Effector CD4-positive, alpha-beta T cell (primary cell): Measurements from ENCODE around the gene DAAM2.

Experiments
- DNase-seq: peaks from one replicate; pipeline ENCODE4 v3.0.0-alpha.2; 2020

DAAM2 gene

DNA sequence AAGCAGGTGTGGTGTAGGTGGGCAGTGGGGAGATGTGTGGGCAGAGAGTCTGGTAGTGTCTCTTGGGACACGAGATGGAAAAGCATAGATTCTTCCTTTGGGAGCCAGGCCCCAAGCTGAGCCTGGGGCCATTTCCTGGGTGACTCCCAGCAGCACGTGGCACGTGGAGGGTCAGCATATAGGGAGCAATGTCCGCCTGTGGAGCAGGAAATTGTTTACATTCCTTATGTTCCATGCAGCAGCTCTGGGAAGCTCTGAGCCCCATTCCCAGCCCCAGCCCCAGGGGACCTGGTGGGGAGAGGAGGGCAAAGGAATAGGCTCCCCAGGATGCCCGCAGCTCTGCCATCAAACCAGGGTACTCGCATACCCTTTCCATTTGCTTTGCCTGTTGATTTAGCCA lies 57.6 kb downstream of the DAAM2 start:
- no peak for DNase-seq

DNA sequence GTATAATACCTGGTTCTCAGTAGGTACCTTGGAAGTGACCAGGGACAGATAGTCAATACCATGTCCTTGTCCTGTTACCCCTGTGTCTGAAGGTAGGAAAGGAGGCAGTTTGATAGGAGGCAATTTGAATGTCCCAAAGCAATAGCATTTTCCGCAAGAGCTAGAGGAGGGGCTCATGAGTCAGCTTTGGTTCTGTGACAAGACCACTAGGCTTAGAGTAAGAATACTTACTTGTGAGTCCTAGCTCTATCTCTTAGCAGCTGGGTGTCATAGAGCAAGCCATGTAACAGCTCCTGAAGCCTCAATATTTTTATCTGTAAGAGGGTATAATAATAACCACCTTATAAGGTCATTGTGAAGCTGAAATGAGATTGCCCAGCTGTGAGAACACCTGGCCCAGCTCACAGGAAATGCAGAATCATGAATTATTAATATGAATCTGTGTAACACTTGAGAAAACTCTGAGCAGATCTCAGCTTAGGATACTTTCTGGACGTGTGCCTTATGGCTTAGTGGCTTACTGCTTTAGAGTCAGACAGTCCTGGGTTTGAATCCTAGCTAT lies 58.6 kb downstream of the DAAM2 start:
- no peak for DNase-seq

DNA sequence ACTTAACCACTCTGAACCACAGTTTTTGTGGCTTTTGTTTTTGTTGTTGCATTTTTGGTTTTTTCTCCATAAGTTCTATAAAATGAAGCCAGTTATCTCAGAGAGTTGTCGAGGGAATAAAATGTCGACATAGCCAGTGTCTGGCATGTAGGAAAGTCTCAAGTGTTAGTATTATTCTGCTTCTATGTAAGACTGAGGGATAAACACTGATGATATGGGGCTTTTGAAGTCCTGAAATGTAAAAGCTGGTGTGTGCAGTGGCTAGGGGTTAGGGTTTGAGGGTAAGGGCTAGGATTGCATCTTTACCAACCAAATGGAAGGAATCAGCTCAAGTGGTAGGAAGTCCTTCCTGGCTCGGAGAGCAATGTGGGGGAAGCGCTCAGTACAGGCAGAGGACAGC lies 59.2 kb downstream of the DAAM2 start:
- no peak for DNase-seq

DNA sequence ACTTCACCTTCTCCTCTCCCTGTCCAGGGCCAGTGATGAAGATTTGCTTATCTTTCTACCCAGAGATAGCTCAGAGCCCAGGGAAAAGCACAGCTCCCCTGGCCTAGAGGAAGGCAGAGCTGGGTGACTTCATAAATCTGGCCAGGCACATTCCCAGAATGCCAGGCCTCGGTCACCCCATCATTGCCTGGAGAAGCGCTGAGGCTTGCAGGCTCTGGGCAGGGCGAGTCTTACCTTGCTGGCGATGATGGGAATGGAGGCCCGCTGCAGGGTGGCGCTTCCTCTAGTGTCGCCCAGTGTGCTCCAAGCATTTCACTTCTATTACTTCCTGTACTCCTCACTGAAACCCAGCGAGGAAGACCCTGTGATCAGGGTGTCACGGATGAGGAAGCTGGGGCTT lies 60.1 kb downstream of the DAAM2 start:
- no peak for DNase-seq

DNA sequence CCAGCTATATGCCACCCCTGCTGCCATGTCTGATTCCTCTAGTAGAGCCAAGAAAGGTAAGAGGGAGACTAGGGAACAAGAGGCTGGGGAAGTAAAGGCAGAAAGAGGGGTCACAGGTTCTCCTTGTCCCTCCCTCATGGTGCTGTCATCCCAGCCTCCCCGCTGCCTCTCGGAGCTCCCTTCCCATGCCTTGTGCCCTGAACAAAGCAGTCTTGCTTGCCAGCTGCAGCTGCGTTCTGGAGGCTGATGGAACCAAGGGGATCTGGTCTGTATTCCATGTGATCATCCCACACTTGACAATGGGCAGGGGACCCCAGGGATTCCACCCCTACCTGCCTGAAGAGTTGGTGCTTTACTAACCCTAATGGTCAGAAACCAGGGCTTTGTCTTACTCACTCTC lies 61.4 kb downstream of the DAAM2 start:
- no peak for DNase-seq

DNA sequence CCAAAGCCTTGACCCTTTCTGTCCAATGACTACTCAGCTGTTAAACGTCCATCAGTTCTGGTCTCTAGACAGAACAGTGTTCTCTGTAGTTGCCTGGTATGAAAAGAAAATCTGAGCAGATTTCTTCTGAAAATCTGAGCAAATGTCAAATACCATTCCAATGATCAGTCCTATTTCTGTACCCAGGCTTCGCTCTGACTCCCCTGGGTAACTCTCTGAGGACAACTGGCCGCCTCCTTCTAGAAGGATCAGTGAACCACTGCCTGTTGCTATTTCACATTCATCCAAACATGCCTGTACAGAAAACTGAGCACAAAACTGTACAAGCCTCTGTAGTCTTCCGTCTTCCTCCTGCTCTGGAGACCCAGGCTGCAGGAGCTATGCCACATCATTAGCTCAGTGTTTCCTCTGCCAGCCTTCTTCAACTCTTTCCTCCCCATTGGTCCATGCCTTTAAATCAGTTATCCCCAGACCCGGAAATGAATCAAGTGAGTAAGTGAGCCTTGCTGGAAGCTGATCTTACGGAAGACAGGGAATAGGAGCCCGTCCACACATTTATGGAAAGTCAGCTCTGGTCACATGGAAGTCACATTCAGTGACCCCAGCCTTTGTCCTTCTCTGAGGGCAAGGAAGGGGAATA lies 63.3 kb downstream of the DAAM2 start:
- DNase-seq = no peak

DNA sequence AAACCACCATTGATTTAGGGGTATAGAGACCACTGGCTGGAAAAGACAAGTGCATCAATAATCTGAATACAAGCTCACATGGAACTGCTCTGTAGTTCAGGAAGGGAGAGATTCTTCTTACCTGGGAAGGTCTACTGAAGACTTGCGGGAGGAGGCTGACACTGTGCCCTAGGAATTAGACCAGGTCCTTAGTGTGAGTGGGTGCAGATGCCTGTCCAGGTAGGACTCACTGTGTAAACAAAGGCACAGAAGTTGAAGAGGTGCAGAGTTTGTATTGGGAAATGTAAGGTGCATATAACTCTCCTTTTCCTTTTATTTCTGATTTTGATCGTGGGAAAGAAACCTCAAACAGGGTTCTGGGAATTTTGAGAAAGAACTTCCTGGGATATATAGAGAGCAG lies 66.8 kb downstream of the DAAM2 start:
- no peak for DNase-seq

DNA sequence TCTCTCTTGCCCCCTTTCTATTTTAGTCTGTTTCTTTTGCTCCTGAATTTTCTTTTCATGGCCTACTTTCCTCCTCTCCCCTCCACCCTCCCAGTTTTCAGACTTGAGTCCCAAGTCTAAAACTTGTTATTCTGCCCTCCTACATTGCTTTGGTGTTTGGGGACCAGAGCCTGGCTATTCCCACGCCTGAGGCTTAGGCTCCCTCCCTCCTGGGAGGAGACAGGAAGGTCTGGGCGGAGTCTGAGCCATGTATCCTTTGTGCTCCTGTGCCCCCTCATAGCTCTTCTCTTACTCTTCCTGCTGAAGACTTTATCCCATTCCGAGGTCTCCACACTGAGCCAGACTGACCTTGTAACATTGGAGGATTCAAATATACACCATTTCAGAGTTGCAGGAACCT lies 69.5 kb downstream of the DAAM2 start:
- no peak for DNase-seq

DNA sequence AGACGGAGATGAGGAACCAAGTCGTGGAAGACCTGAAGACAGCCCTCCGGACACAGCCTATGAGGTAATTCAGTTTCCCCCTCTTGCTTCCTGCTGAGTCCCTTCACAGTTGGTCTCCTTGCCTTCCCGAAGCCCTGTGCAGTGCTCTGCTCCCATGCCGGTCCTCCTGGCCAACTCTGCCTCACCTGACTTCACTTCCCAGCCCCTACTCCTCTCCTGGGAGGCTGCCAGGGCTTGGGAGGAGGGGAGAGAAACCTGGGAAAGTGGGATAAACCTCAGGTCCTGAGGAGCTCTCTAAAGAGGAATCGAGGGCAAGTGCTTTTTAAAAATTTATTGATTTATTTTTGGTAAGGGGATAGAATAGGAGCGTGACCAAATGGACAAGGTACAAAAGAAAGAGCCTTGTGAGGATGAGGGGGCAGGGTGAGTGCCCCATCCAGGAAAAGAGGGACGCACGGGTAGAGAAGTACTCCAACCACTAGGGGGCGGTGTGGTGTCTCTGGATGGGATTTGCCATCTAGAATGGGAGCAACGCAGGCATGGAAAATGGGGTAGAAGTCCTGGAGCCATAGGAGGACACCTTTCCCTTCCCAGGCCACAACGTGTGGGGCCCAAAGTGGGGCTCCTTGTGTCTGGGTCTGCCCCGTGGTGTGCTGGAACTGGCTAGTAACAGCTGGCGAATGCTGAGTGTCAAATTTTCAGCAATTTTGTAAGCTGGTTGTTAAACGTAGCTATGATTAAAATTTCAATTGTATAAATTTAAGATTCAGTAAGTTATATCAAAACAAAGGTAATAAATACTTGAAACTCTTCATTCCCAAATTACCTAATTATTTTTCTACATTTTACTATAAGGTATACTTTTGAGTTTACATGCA lies 73.1 kb downstream of the DAAM2 start:
- DNase-seq = peak; percentile 33

DNA sequence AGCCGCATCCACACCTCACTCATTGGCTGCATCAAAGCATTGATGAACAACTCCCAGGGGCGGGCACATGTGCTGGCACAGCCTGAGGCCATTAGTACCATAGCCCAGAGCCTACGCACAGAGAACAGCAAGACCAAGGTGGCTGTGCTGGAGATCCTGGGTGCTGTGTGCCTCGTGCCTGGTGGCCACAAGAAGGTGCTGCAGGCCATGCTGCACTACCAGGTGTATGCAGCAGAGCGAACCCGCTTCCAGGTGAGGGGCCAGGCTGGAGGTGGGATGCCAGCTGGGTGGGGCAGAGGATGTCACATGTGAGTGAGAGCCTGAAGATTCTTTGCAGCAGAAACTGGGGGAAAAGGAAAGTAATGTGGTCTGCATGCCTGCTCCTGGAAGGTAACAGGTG lies 75.4 kb downstream of the DAAM2 start:
- no peak for DNase-seq

DNA sequence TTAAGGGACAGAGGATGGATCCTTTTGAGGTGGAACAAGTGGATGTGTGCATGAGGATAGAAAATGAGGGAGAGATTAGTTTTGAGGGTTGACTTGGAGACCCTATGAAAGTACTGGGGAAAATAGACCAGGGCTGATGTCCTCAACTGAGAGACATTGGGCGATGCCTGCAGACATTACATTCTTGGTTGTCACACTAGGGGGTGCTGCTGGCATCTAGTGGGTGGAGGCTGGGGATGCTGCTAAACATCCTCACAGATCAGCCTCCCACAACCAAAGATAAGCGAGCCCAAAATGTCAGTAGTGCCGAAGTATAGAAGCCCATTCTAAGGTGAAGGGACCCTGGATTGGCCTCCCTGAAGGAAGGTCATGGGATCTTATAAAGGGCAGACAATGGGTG lies 78.8 kb downstream of the DAAM2 start:
- DNase-seq = no peak

DNA sequence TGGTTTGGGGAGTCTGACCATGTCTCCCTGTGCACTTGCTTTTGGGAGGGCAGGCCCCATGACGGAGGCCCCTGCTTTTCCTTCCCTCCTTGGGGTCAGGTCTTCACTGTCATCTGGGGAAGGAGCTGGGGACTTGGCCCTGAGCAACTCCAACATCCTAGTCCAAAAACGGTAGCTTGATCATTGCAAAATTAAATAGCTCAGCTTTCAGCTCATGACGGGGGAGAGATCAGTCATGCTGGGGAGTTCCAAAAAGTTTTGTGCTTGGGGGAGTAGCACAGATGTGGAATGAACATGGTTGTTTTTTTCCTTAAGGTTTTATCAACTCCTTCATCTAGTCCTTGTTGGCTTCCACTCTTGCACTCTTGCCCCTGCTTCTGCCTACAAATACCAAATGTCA lies 81.3 kb downstream of the DAAM2 start:
- DNase-seq = no peak

DNA sequence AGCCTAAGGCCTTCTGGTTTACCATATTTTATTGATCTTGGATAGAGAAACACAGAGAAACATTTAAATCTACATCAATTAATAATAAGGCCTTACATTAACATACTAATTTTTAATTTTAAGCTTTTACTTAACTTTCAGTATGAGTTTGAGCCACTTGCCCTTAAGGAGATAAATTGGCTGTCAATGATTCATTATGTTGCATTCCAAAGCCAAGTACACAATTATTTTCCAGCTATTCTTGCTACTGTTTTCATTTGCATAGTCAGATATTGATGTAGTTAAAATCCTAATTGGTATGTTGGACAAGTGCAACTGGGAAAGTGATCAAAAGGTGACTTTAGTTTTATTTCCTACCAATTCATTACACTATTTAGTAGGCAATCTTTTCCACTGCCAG lies 83.9 kb downstream of the DAAM2 start:
- DNase-seq = no peak

DNA sequence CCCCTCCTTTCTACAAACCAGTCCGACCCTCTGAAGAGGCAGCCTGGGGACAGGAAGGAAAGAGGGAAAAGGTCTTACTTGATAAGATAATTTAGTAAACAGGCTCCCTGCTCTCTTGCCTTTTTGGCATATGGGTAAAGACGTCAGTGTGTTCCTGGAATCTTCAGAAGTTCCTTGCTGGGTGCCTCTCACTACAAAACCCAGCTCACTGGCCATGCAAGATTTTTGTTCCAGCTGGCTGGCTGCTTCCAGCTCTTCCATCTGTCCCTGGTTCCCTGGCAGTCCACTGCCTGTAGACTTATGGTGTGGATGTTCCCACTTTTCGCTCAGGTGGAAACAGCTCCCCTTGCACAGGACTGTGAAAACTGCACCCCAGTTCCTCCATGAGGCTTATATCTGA lies 84.7 kb downstream of the DAAM2 start:
- no peak for DNase-seq

DNA sequence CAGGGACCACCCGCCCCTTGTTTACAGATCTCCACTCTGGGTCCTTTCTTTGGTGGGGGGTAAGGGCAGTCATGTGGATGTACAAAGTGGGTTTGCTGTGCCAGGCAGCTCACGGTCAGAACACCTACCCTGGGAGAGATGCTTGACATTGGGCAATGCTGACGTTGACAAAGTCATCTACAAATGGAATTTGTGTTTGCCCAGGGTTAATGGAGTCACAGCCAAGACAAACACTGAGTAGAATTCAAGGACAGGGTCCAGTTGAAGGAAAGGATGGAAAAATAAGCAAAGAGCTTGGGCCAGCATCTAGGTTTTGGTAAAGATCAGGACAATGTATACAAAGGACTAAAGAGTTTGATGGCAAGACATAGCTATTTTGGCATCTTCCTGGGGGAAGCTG lies 87.4 kb downstream of the DAAM2 start:
- no peak for DNase-seq

DNA sequence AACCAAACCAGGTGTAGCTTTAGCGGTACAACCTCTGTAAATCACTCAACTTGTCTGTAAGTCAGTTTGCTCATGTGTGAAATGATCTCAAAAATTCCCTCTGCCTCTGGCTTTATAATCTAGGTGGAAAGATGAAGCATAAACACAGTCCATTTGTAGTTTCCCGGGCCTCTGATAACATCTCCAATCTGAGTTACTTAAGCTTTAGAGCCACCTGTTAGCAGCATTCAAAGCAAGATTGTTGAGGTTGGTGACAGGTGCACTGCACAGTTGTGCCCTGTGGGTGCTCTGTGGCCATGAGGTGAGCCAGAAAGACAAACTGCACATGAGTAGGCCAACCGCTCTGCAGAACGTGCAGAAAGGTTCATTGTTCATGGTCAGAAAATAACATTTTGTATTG lies 88.4 kb downstream of the DAAM2 start:
- no peak for DNase-seq

DNA sequence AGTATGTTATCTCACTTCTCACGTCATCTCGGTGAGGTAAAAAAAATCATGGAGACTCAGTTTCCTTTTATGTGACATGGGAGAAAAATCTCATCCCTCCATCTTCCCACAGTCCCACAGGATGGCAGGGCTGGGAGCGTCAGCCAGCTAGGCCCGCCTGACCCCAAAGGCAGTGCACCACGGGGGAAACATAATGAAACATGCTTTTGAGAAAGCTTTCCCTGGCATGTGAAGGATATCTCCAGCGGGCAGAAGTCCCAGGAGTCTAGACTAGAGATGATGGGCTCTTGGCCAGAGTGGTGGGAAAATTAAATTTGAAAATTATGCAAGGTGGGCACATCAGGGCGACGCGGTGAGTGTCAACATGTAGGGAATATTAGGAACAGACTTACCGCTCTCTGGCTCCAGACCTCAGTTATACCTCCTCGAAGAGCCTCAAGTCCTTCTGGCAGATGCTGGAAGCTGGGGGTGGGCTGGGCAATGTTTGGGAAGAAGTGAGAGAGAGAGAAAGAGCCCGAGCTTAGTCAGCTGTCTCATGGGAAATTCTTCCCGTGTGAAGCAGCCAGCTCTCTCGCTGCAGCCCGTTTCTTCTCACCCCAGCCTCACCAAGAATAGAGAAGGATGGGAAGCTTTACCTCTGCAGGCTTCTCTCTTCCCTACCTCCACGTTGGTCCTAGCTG lies 89.8 kb downstream of the DAAM2 start:
- DNase-seq = no peak

DNA sequence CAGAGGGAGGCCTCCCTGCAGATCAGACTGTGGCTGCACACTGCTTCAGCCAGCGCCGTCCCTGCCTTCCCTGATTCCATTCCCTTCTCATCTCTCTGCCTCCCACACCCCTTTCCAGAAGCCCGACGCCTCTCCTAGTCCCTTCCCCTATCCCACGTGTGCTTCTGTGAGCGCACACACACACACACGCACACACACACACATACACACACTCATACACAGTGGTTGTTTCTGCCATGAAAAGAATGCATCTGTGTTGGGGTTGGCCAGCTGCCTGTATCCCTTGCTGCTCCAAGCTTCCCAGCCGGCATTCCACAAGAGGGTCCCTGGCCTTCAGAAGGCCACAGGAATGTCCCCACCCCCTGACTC lies 90.3 kb downstream of the DAAM2 start:
- DNase-seq = no peak

DNA sequence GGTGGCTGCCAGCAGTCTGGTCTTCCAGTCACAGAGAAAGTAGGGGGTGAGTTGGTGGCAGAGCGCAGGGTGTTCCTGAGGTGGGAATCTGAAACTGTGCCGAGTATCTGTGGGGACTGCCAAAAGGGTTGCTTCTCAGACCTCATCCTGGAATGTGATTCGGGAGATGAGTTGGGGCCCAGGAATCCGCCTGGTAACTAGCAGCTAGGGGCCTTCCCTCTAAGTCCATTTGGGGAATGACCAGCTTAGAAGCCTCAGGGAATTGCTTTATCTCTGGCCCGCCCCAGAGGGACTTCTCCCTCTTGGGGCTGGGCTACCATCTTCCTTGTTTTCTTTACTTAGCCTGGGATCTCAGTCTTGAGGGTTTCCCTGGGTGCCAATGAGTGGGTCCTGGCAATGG lies 92.5 kb downstream of the DAAM2 start:
- no peak for DNase-seq

DNA sequence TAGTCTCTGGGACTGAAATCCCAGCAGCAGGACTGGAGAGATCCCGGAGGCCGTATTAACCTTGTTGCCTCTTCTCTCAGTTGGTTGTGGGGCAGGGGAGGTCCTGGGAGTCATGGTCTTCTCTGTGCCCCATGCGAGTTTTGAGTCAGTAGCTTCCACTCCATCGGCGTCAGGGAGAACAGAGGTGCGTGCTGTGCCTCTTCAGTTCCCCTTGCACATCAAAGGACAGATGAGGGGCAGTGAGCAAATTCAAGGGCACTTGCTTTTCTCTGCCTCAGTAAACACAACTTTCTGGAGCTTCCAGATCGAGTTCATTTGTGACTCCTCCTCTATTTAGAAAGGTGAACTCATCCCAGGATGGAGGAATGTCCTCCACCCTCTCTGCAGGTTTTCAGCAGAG lies 93.5 kb downstream of the DAAM2 start:
- no peak for DNase-seq

DNA sequence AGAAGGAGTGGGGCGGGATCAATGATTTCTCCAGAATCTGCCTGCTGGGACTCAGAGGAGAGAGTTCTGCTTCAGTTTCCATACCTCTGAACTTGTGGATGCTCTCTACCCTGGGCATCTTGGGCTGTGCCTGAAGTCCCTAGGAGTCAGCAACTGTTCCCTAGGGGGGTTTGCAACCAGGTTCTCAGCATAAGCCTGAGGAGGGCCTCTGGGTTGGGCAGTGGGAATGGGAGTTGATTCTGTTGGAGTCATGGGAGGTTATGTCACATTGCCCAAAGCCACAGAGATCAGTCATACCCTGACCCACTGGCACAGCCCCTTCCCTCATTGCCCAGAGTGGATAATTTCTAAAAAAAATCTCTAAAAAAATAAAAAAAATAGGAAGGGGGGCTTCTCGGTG lies 94.7 kb downstream of the DAAM2 start:
- no peak for DNase-seq

DNA sequence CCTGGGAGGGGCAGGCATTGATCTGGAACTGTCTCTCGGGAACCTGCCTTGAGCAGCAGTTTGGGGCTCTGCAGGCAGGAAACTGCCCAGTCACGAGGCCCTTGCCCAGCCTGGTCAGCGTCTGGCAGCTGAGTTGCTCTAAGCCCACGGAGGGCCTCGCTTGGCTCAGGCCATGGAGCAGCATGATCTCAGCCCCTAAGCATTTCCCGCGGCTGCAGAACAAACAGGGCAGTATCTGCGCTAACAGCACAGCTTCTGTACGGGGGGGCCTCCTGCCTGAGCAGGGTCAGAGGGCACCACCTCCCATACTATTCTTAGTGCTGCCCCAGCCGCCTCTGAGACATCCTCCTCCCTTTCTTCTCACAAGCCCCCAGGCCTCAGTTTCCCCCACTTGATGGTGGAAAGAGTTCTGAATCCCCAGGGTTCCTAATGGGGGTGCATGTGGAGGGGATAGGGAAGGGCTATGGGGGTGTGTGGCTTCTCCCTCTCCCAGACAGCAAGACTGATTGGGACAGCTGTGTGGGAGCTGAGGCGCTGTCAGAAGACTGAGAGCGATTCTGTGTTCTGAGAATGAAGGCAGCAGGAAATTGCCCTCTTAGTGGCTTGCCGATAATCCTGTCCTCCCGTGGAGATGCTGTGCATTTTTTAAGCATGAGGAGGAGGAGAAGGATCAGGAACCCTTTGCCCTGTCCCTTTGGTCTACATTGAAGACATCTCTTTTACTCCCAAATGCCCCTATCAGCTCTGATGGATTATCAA lies 95.7 kb downstream of the DAAM2 start:
- DNase-seq = no peak

DNA sequence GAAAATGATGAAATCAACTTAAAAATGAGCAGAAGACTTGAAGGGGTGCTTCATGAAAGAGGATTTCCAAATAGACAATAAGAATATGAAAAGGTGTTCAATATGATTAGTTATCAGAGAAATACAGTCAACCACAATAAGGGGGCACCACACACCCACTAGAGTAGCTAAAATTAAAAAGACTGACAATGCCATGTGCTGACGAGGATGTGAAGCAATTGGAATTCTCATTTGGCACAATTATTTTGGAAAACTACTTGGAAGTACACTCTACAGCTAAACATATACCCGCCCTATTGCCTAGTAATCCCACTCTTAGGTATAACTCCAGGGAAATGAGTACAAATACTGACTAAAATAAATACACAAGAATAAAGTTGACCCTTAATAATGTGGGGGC lies 97.1 kb downstream of the DAAM2 start:
- no peak for DNase-seq
